ENCODE measurements around the gene DOCK9.

Gene DOCK9

GRCh38 chr13:99005609-99006008, 27.7 kb upstream of the DOCK9 start:
- no peaks in the 10 kb centered on the region for H3K36me3 ChIP-seq (ENCODE audit: control insufficient read depth, insufficient read depth, low read length)
- no peaks in the 10 kb centered on the region for H3K4me1 ChIP-seq (ENCODE audit: control insufficient read depth, insufficient read depth, low read length)
- H3K9ac ChIP-seq (ENCODE audit: low read length): no peak overlapping the region
- H3K4me3 ChIP-seq (ENCODE audit: low read length): no peak overlapping the region
- no peaks in the 10 kb centered on the region for H3K27me3 ChIP-seq (ENCODE audit: control insufficient read depth, insufficient read depth, low read length)
- no peaks in the 10 kb centered on the region for H3K9me3 ChIP-seq (ENCODE audit: control insufficient read depth, low read length)

- H3K9ac ChIP-seq (ENCODE audit: low read length): no peak overlapping the region
- H3K27me3 ChIP-seq (ENCODE audit: control insufficient read depth, insufficient read depth, low read length): no peaks in the 10 kb centered on the region
- no peaks in the 10 kb centered on the region for H3K4me1 ChIP-seq (ENCODE audit: control insufficient read depth, insufficient read depth, low read length)
- no peak overlapping the region for H3K4me3 ChIP-seq (ENCODE audit: low read length)
- H3K36me3 ChIP-seq (ENCODE audit: control insufficient read depth, insufficient read depth, low read length): no peaks in the 10 kb centered on the region
- H3K9me3 ChIP-seq (ENCODE audit: control insufficient read depth, low read length): no peaks in the 10 kb centered on the region
Measured at GRCh38 chr13:99004978-99005377, 27.1 kb upstream of the DOCK9 start.

GRCh38 chr13:99003851-99004471, 26.1 kb upstream of the DOCK9 start:
- Histone ChIP-seq H3K4me3 (ENCODE audit: low read length) (no peak overlapping the region), H3K36me3 (ENCODE audit: control insufficient read depth, insufficient read depth, low read length) (no peaks in the 10 kb centered on the region), H3K4me1 (ENCODE audit: control insufficient read depth, insufficient read depth, low read length) (no peaks in the 10 kb centered on the region), H3K27me3 (ENCODE audit: control insufficient read depth, insufficient read depth, low read length) (no peaks in the 10 kb centered on the region), H3K9me3 (ENCODE audit: control insufficient read depth, low read length) (no peaks in the 10 kb centered on the region), H3K9ac (ENCODE audit: low read length) (no peak overlapping the region)

GRCh38 chr13:99003186-99003585, 25.3 kb upstream of the DOCK9 start:
- no peak overlapping the region for H3K9ac ChIP-seq (ENCODE audit: low read length)
- H3K27me3 ChIP-seq (ENCODE audit: control insufficient read depth, insufficient read depth, low read length): no peaks in the 10 kb centered on the region
- no peaks in the 10 kb centered on the region for H3K9me3 ChIP-seq (ENCODE audit: control insufficient read depth, low read length)
- H3K36me3 ChIP-seq (ENCODE audit: control insufficient read depth, insufficient read depth, low read length): no peaks in the 10 kb centered on the region
- no peaks in the 10 kb centered on the region for H3K4me1 ChIP-seq (ENCODE audit: control insufficient read depth, insufficient read depth, low read length)
- no peak overlapping the region for H3K4me3 ChIP-seq (ENCODE audit: low read length)

GRCh38 chr13:99002172-99002710, 24.4 kb upstream of the DOCK9 start:
- H3K4me3 ChIP-seq (ENCODE audit: low read length): no peak overlapping the region
- no peaks in the 10 kb centered on the region for H3K4me1 ChIP-seq (ENCODE audit: control insufficient read depth, insufficient read depth, low read length)
- no peaks in the 10 kb centered on the region for H3K9me3 ChIP-seq (ENCODE audit: control insufficient read depth, low read length)
- H3K36me3 ChIP-seq (ENCODE audit: control insufficient read depth, insufficient read depth, low read length): no peaks in the 10 kb centered on the region
- H3K9ac ChIP-seq (ENCODE audit: low read length): no peak overlapping the region
- no peaks in the 10 kb centered on the region for H3K27me3 ChIP-seq (ENCODE audit: control insufficient read depth, insufficient read depth, low read length)

GRCh38 chr13:99000137-99000536, 22.3 kb upstream of the DOCK9 start:
- Histone ChIP-seq H3K9ac (ENCODE audit: low read length) (no peak overlapping the region), H3K36me3 (ENCODE audit: control insufficient read depth, insufficient read depth, low read length) (no peaks in the 10 kb centered on the region), H3K4me1 (ENCODE audit: control insufficient read depth, insufficient read depth, low read length) (no peaks in the 10 kb centered on the region), H3K27me3 (ENCODE audit: control insufficient read depth, insufficient read depth, low read length) (no peaks in the 10 kb centered on the region), H3K4me3 (ENCODE audit: low read length) (no peak overlapping the region), H3K9me3 (ENCODE audit: control insufficient read depth, low read length) (no peaks in the 10 kb centered on the region)

GRCh38 chr13:98999639-98999952, 21.7 kb upstream of the DOCK9 start:
- Histone ChIP-seq H3K9ac (ENCODE audit: low read length) (no peak overlapping the region), H3K4me1 (ENCODE audit: control insufficient read depth, insufficient read depth, low read length) (no peaks in the 10 kb centered on the region), H3K36me3 (ENCODE audit: control insufficient read depth, insufficient read depth, low read length) (no peaks in the 10 kb centered on the region), H3K27me3 (ENCODE audit: control insufficient read depth, insufficient read depth, low read length) (no peaks in the 10 kb centered on the region), H3K9me3 (ENCODE audit: control insufficient read depth, low read length) (no peaks in the 10 kb centered on the region), H3K4me3 (ENCODE audit: low read length) (no peak overlapping the region)

- no peaks in the 10 kb centered on the region for H3K36me3 ChIP-seq (ENCODE audit: control insufficient read depth, insufficient read depth, low read length)
- no peaks in the 10 kb centered on the region for H3K27me3 ChIP-seq (ENCODE audit: control insufficient read depth, insufficient read depth, low read length)
- H3K4me1 ChIP-seq (ENCODE audit: control insufficient read depth, insufficient read depth, low read length): no peaks in the 10 kb centered on the region
- H3K9me3 ChIP-seq (ENCODE audit: control insufficient read depth, low read length): no peaks in the 10 kb centered on the region
- no peak overlapping the region for H3K9ac ChIP-seq (ENCODE audit: low read length)
- no peak overlapping the region for H3K4me3 ChIP-seq (ENCODE audit: low read length)
Measured at GRCh38 chr13:98998831-98999638, 21.2 kb upstream of the DOCK9 start.

- H3K4me3 ChIP-seq (ENCODE audit: low read length): no peak overlapping the region
- H3K9me3 ChIP-seq (ENCODE audit: control insufficient read depth, low read length): no peaks in the 10 kb centered on the region
- H3K4me1 ChIP-seq (ENCODE audit: control insufficient read depth, insufficient read depth, low read length): no peaks in the 10 kb centered on the region
- no peaks in the 10 kb centered on the region for H3K36me3 ChIP-seq (ENCODE audit: control insufficient read depth, insufficient read depth, low read length)
- no peak overlapping the region for H3K9ac ChIP-seq (ENCODE audit: low read length)
- no peaks in the 10 kb centered on the region for H3K27me3 ChIP-seq (ENCODE audit: control insufficient read depth, insufficient read depth, low read length)
Measured at GRCh38 chr13:98997738-98998641, 20.1 kb upstream of the DOCK9 start.

- Histone ChIP-seq H3K36me3 (ENCODE audit: control insufficient read depth, insufficient read depth, low read length) (no peaks in the 10 kb centered on the region), H3K9ac (ENCODE audit: low read length) (no peak overlapping the region), H3K4me1 (ENCODE audit: control insufficient read depth, insufficient read depth, low read length) (no peaks in the 10 kb centered on the region), H3K9me3 (ENCODE audit: control insufficient read depth, low read length) (no peaks in the 10 kb centered on the region), H3K27me3 (ENCODE audit: control insufficient read depth, insufficient read depth, low read length) (no peaks in the 10 kb centered on the region), H3K4me3 (ENCODE audit: low read length) (no peak overlapping the region)
Measured at GRCh38 chr13:98997011-98997730, 19.3 kb upstream of the DOCK9 start.

- Histone ChIP-seq H3K36me3 (ENCODE audit: control insufficient read depth, insufficient read depth, low read length) (no peaks in the 10 kb centered on the region), H3K4me3 (ENCODE audit: low read length) (no peak overlapping the region), H3K9ac (ENCODE audit: low read length) (no peak overlapping the region), H3K9me3 (ENCODE audit: control insufficient read depth, low read length) (no peaks in the 10 kb centered on the region), H3K4me1 (ENCODE audit: control insufficient read depth, insufficient read depth, low read length) (no peaks in the 10 kb centered on the region), H3K27me3 (ENCODE audit: control insufficient read depth, insufficient read depth, low read length) (no peaks in the 10 kb centered on the region)
Measured at GRCh38 chr13:98996046-98996445, 18.2 kb upstream of the DOCK9 start.
